Measurements from ENCODE around the gene CCNF.

The CCNF gene

DNA sequence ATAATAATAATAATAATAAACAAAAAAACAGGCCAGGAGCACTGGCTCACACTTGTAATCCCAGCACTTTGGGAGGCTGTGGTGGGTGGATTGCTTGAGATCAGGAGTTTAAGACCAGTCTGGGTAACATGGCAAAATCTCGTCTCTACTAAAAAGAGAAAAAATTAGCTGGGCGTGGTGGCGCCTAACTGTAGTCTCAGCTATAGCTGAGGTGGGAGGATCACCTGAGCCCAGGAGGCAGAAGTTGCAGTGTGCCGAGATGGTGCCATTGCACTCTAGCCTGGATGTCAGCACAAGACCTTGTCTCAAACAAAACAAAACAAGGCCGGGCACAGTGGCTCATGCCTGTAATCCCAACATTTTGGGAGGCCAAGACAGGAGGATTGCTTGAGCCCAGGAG is 65.8 kb downstream of the CCNF start:
- intact Hi-C loops (cut with DNase I): no loop called here
- peak in 3 of 42 donors; percentile 46 to 72 (median 58) for DNase-seq

DNA sequence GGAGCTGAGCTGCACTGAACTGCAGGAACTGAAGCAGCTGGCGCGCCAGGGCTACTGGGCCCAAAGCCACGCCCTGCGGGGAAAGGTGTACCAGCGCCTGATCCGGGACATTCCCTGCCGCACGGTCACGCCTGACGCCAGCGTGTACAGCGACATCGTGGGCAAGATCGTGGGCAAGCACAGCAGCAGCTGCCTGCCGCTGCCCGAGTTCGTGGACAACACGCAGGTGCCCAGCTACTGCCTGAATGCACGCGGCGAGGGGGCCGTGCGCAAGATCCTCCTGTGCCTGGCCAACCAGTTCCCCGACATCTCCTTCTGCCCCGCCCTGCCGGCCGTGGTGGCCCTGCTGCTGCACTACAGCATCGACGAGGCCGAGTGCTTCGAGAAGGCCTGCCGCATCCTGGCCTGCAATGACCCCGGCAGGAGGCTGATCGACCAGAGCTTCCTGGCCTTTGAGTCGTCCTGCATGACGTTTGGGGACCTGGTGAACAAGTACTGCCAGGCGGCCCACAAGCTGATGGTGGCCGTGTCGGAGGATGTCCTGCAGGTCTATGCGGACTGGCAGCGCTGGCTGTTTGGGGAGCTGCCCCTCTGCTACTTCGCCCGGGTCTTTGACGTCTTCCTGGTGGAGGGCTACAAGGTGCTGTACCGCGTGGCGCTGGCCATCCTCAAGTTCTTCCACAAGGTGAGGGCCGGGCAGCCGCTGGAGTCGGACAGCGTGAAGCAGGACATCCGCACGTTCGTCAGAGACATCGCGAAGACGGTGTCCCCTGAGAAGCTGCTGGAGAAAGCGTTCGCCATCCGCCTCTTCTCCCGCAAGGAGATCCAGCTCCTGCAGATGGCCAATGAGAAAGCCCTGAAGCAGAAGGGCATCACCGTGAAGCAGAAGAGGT is 67.2 kb downstream of the CCNF start:
- DNase-seq: no peak
- intact Hi-C loops (cut with DNase I): no loop called here

- DNase-seq: peak in 1 of 42 donors; percentile 13
- intact Hi-C loops (cut with DNase I): no loop called here
Observed at GRCh38 chr16:2497116-2497630, 67.9 kb downstream of the CCNF start.

DNA sequence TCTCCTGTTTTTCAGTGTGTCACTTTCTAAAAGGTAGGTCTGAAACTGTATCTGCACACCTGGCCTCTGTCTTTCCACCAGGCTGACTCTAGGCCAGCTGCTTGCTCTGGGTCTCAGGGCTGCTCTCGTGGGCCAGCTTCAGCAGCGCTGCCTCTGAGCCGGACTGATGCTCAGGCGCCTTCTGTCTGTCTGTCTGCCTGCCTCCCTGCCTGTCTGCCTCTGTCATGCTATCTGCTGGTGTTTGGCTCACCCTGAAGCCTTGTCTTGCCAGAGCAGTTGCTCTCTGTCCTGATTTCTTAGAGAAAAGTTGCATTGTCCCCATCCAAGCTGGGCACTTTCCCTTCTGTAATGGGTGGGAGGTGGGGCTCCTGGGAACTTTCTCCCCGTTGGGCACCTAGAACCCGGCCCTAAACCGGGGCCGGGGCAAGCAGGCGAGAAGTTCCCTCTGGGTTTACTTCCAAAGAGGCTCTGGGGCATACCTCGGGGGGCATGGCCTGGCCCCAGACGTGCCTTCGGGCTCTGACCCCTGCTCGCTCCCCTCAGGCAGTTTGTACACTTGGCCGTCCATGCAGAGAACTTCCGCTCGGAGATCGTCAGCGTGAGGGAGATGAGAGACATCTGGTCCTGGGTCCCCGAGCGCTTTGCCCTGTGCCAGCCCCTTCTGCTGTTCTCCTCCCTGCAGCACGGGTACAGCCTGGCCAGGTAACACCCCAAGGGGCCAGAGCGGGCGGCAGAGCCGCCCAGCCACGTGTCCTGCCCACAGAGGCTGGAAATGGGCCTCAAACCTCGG is 68.6 kb downstream of the CCNF start:
- no peak for DNase-seq
- intact Hi-C loops (cut with DNase I): no loop called here

DNA sequence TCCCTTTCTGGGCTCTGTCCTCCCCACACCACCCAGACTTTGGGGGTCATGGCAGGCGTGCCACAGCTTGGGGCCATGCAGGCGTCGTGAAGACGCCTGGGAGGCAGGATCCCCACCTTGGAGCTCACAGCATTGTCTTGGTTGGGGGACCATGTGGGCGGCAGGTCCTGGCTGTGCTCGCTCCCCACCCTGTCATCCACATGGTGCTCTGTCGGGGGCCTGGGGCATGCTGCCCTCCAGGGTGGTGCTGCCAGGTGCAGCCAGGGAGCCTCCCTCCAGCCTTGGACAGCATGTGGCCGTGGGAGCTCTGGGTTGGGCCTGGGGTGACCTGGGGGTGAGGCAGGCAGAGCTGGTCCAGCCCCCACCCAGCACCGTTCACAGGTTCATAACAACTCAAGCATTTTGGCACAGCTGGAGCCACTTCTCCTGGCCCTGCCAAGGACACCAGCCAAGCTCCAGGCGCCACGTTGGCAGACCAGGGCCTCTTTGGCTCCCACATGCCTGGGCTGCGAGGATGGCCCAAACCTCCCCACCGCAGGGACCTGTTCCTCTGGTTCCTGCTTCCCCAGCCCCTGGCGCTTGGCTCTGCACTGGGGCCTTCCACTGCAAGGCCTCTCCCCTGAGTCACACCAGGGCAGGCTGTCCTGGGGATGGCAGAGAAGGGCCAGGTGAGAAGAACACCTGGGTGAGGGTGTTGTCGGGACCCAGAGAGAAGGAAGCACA is 69.4 kb downstream of the CCNF start:
- intact Hi-C loops (cut with DNase I): no loop called here
- DNase-seq: no peak

- intact Hi-C loops (cut with DNase I): no loop called here
Observed at GRCh38 chr16:2499454-2499853, 70.2 kb downstream of the CCNF start.

GRCh38 chr16:2499890-2500429 is 70.7 kb downstream of the CCNF start:
- DNase-seq: no peak
- intact Hi-C loops (cut with DNase I): loop anchor here (5.0 to 10.0 kb wide), 2 partner anchors 75 to 158 kb away; partner anchors contain the start of genes ABCA3 and CCNF

More at GRCh38 chr16:2499454-2499853, 70.2 kb downstream of the CCNF start:
- DNase-seq: no peak

DNA sequence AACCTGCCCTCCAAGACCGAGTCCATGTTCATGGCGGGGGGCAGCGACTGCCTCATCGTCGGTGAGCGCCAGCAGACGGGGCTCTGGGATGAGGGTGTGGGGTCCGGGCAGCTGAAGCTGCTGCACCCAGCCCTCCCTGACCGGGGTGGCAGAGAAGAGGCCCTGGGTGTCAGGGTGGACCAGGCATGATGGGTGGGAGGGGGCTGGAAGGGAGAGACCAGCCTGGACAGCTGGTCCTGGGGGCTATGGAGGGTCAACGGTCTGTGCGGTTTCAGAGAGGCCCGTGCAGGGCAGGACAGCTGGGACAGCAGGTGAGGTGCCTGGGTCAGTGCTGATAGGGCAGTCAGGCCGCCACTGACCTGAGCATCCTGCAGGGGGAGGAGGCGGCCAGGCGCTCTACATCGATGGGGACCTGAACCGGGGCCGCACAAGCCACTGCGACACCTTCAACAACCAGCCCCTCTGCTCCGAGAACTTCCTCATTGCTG is 71.2 kb downstream of the CCNF start:
- intact Hi-C loops (cut with DNase I): loop anchor here (5.0 to 10.0 kb wide), 2 partner anchors 76 to 158 kb away; partner anchors contain the start of genes ABCA3 and CCNF
- no peak for DNase-seq

DNA sequence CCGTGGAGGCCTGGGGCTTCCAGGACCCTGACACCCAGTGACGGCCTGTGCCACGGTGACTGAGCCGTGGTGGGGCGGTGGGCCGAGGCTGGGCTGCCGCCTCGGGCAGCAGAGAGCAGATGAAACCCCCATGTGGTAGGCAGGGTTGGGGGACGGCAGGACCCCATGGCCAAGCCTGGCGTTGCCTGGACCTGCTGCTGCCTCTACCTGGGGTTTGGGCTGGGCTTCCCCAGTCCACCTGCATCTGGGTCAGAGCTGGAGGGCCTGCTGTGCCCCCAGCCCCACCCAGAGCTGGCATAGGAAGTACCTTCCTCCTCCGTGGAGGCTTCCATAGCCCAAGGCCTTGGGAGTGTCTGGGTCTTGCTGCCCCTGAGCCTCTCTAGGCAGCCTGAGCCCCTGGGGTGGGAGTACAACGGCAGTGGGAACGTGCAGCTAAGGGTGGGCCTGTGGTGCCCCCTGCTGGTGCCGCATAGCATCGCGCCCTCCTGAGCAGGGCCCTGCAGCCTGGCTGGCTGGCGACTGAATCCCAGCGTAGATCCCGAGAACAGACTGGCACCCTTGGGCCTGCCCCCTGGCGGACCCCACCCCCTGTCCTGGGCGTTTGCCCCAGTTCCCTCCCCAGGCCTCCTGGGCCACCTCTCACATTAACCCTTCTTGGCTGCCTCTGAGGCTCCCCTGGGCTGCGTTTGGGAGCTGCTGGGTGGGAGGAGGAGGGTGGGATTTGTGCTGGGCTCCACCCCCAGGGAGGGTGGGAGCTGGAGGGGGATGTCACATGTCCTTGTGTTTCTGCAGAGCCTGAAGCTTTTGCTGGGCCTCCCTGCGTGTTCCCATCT is 71.9 kb downstream of the CCNF start:
- intact Hi-C loops (cut with DNase I): loop anchor here (5.0 to 10.0 kb wide), 2 partner anchors 76 to 159 kb away; partner anchors contain the start of genes ABCA3 and CCNF
- DNase-seq: peak; percentile 83 to 96 (median 91)

DNA sequence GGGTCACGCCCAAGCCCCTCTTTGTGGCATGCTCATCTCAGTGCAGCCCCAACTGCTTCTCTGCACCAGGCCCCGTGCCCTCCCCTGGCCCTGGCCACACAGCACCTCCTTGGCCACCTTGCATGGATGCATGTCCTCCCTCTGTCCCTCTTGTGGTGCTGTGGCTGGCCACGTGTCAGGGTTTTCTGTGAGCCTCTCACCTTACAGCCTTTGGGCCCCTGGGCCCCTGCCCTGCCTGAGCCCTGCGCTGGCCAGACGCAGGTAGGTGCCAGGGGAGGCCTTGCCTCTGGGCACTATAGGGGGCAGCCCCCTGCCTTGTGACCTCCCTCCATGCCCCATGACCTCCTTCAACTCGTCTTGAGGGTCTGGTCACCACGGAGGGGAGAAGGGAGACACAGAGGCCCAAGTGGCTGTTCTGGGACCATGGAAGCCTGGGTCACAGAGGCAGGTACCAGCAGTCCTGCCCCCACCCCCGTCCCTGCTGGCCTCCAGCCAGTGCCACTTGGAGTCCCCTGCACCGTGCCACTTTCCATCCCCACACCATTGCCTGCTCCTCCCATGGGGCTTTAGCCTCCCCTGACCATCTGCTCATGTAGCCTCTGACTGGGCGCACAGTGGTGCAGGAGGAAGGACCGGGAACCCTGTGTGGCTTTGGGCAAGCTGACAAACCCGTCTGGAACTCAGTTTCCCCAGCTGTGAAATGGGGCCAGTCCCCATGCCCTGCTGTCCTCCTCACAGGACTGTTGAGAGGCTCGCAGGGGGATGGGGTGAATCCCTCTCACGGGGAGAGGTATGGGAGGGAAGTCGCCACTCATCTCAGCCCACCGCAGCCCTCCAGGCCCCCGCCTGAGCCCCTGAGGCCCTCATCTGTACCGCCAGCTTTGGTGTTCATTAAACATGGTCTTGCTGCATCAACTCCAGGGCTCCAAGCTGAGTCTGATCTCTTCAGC is 73.0 kb downstream of the CCNF start:
- intact Hi-C loops (cut with DNase I): loop anchor here (5.0 to 10.0 kb wide), 2 partner anchors 77 to 160 kb away; partner anchors contain the start of genes ABCA3 and CCNF
- peak in 1 of 42 donors; percentile 31 for DNase-seq

- no peak for DNase-seq
- intact Hi-C loops (cut with DNase I): loop anchor here (10.0 kb wide), 1 partner anchor 81 kb away; the partner anchor contains the start of gene CCNF
Observed at GRCh38 chr16:2505695-2506094, 76.4 kb downstream of the CCNF start.

GRCh38 chr16:2507052-2507659 is 77.9 kb downstream of the CCNF start:
- intact Hi-C loops (cut with DNase I): loop anchor here (10.0 kb wide), 1 partner anchor 82 kb away; the partner anchor contains the start of gene CCNF
- DNase-seq: peak in 7 of 42 donors; percentile 35 to 59 (median 52)

- DNase-seq: peak in 9 of 42 donors; percentile 42 to 72 (median 54)
- intact Hi-C loops (cut with DNase I): loop anchor here (10.0 kb wide), 1 partner anchor 83 kb away; the partner anchor contains the start of gene CCNF
Observed at GRCh38 chr16:2507665-2508064, 78.4 kb downstream of the CCNF start.
